Measurements from ENCODE around the gene ATRN. TPM values are rescaled to one million over a fixed set of nuclear protein-coding genes. Genes with fewer than 3 reads are reported as not detected.
"Not testable (repeated sequence)": the region's sequence is repeated elsewhere in the genome, so short reads cannot be mapped to it uniquely, and the experiment has no call there.

The ATRN gene
- total RNA-seq, 1 experiment from 2014 or later: 41.4 TPM

DNA sequence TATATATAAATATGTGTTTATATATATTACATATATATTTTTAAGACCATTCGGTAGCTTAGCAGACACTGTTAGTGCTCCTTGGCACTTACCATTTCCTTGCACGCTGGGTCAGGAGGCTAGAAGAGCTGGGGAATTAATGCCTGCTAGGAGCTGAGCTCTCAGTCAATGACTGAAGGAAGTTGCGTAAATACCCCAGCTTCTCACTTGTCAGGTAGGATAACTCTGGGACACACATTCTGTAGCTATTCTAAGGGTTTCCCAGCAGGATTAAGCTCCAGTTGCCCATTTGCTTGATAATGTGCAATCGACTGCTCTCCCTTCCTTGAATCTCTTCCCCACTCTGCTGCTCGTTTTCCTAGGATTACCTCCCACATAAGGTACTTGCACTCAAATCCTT lies 47.7 kb upstream of the ATRN start:
- Histone ChIP-seq H3K9me3 (no peaks in the 10 kb centered on the region), H3K36me3 (ENCODE audit: control insufficient read depth, insufficient read depth, low read length) (no peaks in the 10 kb centered on the region), H3K4me1 (no peaks in the 10 kb centered on the region), H3K4me3 (ENCODE audit: low read depth, low read length) (no peak overlapping the region), H3K27me3 (replicated peaks; ENCODE audit: control insufficient read depth, insufficient read depth, low read length) (no peaks in the 10 kb centered on the region)
- Mint-ChIP-seq H3K9me3 (ENCODE audit: unreplicated experiment) (no peaks in the 10 kb centered on the region), H3K27ac (ENCODE audit: unreplicated experiment) (no peak overlapping the region), H3K4me1 (ENCODE audit: low read depth, unreplicated experiment) (no peaks in the 10 kb centered on the region), H3K4me3 (ENCODE audit: unreplicated experiment) (no peak overlapping the region), H3K27me3 (ENCODE audit: insufficient read depth, unreplicated experiment) (peaks cover under 1% of the 10 kb centered on the region), H3K36me3 (ENCODE audit: insufficient read depth, unreplicated experiment) (no peaks in the 10 kb centered on the region)
- ChIA-PET POLR2A (no interaction called here), CTCF (no interaction called here)
- intact Hi-C loops (cut with micrococcal nuclease; ENCODE audit: unreplicated experiment): no loop called here
- TF ChIP-seq, protein P1, sequence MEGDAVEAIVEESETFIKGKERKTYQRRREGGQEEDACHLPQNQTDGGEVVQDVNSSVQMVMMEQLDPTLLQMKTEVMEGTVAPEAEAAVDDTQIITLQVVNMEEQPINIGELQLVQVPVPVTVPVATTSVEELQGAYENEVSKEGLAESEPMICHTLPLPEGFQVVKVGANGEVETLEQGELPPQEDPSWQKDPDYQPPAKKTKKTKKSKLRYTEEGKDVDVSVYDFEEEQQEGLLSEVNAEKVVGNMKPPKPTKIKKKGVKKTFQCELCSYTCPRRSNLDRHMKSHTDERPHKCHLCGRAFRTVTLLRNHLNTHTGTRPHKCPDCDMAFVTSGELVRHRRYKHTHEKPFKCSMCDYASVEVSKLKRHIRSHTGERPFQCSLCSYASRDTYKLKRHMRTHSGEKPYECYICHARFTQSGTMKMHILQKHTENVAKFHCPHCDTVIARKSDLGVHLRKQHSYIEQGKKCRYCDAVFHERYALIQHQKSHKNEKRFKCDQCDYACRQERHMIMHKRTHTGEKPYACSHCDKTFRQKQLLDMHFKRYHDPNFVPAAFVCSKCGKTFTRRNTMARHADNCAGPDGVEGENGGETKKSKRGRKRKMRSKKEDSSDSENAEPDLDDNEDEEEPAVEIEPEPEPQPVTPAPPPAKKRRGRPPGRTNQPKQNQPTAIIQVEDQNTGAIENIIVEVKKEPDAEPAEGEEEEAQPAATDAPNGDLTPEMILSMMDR (IDR thresholded peaks at IDR 0.05; ENCODE audit: insufficient read depth in 1 of 2, low read depth in 1 of 2, low read length in 1 of 2, severe bottlenecking in 1 of 2, unreplicated experiment in 1 of 2): no peak
- no peak for DNase-seq
- BruUV-seq (replicated peaks): no TSS peak

DNA sequence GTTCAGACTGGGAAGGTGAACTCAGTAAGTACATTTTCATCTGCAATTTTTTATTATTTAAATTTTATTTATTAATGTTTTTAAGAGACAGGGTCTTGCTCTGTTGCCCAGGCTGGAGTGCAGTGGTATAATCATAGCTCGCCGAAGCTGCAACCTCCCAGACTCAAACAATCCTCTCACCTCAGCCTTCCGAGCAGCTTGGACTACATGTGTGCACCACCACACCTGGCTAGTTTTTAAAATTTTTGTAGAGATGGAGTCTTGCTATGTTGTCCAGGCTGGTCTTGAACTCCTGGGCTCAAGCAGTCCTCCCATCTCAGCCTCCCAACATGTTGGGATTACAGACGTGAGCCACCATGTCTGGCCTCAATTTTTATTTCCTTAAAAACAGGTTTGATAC lies 44.1 kb upstream of the ATRN start:
- H3K4me3 Mint-ChIP-seq (ENCODE audit: unreplicated experiment); H3K36me3 Mint-ChIP-seq (ENCODE audit: insufficient read depth, unreplicated experiment); H3K27me3 ChIP-seq (replicated peaks; ENCODE audit: control insufficient read depth, insufficient read depth, low read length); H3K4me1 Mint-ChIP-seq (ENCODE audit: low read depth, unreplicated experiment); POLR2A ChIA-PET; DNase-seq; H3K9me3 Mint-ChIP-seq (ENCODE audit: unreplicated experiment); intact Hi-C loops (cut with micrococcal nuclease; ENCODE audit: unreplicated experiment); H3K27me3 Mint-ChIP-seq (ENCODE audit: insufficient read depth, unreplicated experiment); H3K36me3 ChIP-seq (ENCODE audit: control insufficient read depth, insufficient read depth, low read length); CTCF ChIA-PET; H3K9me3 ChIP-seq; H3K4me3 ChIP-seq (ENCODE audit: low read depth, low read length); H3K27ac Mint-ChIP-seq (ENCODE audit: unreplicated experiment); BruUV-seq (replicated peaks); H3K4me1 ChIP-seq: not testable (repeated sequence)

DNA sequence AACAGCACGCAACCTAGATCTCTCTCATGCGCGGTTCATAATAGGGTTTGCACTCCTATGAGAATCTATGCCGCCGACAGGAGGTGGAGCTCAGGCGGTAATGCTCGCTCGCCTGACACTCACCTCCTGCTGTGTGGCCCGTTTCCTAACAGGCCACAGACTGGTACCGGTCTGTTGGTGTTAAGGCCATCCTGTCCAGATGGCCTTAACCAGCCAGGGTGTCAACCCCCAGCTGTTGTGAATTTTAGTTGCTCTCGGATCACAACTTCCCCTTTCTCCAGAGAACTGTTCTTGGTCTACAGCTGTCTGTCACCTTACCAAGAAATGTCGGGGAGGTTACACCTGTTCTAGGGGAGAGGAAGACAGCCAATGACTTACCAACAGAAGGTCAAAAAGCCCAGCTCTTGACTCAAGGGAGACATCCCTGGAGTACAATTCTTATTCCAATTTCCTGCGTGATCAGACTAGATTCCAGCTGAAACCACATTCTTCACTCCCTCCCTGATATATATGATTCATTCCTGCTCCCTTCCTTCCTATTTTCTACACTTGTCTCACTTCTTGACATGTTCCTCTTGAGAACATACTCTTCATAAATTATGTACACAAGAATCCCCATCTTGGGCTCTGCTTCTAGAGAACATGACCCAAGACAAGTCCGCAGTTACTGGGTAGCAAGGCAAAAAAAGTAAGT lies 40.3 kb upstream of the ATRN start:
- POLR2A ChIA-PET: no interaction called here

More for the DNA sequence above, 40.3 kb upstream of the ATRN start:
- H3K9me3 Mint-ChIP-seq (ENCODE audit: unreplicated experiment): no peaks in the 10 kb centered on the region
- BruUV-seq (replicated peaks): no TSS peak
- intact Hi-C loops (cut with micrococcal nuclease; ENCODE audit: unreplicated experiment): no loop called here
- no peak overlapping the region for H3K27ac Mint-ChIP-seq (ENCODE audit: unreplicated experiment)
- Histone ChIP-seq H3K9me3 (no peaks in the 10 kb centered on the region), H3K27me3 (replicated peaks; ENCODE audit: control insufficient read depth, insufficient read depth, low read length) (no peaks in the 10 kb centered on the region), H3K4me3 (ENCODE audit: low read depth, low read length) (no peak overlapping the region), H3K36me3 (ENCODE audit: control insufficient read depth, insufficient read depth, low read length) (no peaks in the 10 kb centered on the region), H3K4me1 (no peaks in the 10 kb centered on the region)
- CTCF ChIA-PET: no interaction called here
- H3K36me3 Mint-ChIP-seq (ENCODE audit: insufficient read depth, unreplicated experiment): no peaks in the 10 kb centered on the region
- DNase-seq: no peak
- no peaks in the 10 kb centered on the region for H3K4me1 Mint-ChIP-seq (ENCODE audit: low read depth, unreplicated experiment)
- no peak overlapping the region for H3K4me3 Mint-ChIP-seq (ENCODE audit: unreplicated experiment)
- TF ChIP-seq, protein P1 (IDR thresholded peaks at IDR 0.05; ENCODE audit: insufficient read depth in 1 of 2, low read depth in 1 of 2, low read length in 1 of 2, severe bottlenecking in 1 of 2, unreplicated experiment in 1 of 2): no peak
- H3K27me3 Mint-ChIP-seq (ENCODE audit: insufficient read depth, unreplicated experiment): no peaks in the 10 kb centered on the region

All from Caco-2 (cell line).